OCI-LY3 (cell line): Measurements from ENCODE around the gene NKAIN2.

Source experiments
- CTCF ChIP-seq: fragments of 200-600, 300-600 bp; sonication (generic); IDR thresholded peaks from 2 replicates; pipeline ENCODE4 v1.5.1; 2014; ENCODE audit warnings: antibody characterized with exemption, low read length, low read depth
- EZH2phosphoT487 ChIP-seq: fragments of 200-600 bp; shearing (Covaris generic); IDR thresholded peaks from 2 replicates; pipeline ENCODE4 v1.6.1; 2018; ENCODE audit warnings: antibody characterized with exemption, mixed run types, low read depth

- TF ChIP-seq EZH2phosphoT487: no peak
- no peak for TF ChIP-seq CTCF
Observed at GRCh38 chr6:124324237-124324636, 520.6 kb downstream of the NKAIN2 start.
